ENCODE data around the gene TUBD1. TPM values are rescaled to one million over a fixed set of nuclear protein-coding genes. Genes with fewer than 3 reads are reported as not detected.

TUBD1 gene
- polyA plus RNA-seq, 1 donor (not counting 4 experiments of a cell fraction or from before 2014, with no cell fraction given) = 7.6 TPM

DNA sequence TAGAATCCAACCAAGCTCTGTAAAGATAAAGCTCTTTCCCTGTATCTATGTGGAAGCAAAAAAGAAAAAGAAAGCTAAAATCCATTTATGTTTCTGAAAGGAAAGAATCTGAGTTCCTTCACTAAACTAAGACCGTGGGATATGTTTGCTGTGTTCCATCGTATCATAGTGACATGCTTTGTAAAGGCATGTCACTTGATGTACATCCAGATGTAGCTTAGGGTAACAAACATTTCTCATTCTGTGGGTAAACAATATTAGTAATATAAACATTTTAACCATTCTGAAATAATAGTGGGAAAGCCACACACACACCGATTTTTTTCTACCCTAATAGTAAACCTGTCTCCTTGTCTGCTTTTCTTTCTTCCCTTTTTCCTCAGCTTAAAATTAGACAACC, 78.1 kb downstream of the TUBD1 start:
- no peaks in the 10 kb centered on the region for H3K79me2 ChIP-seq (ENCODE audit: control insufficient read depth, insufficient read depth, low read length)
- H3K4me3 ChIP-seq (ENCODE audit: control insufficient read depth in 2 of 3, extremely low read depth in 1 of 3, insufficient read depth in 2 of 3, low read depth in 1 of 3, low read length in 3 of 3) = no peak overlapping the region
- no peak overlapping the region for H2AFZ ChIP-seq (ENCODE audit: control insufficient read depth, low read length)
- no peaks in the 10 kb centered on the region for H3K4me1 ChIP-seq (ENCODE audit: control insufficient read depth, extremely low read depth, insufficient read depth, low read length)
- no peaks in the 10 kb centered on the region for H3K9me1 ChIP-seq (ENCODE audit: control insufficient read depth, extremely low read depth, insufficient read depth, low read length)
- peaks cover 0 to 2% of the 10 kb centered on the region in 2 experiments for H3K36me3 ChIP-seq (ENCODE audit: control insufficient read depth in 2 of 2, extremely low read depth in 1 of 2, insufficient read depth in 2 of 2, low read length in 2 of 2)
- H3K9me3 ChIP-seq (ENCODE audit: control insufficient read depth, low read depth, low read length) = no peaks in the 10 kb centered on the region
- no peak for FAIRE-seq
- no peaks in the 10 kb centered on the region for H3K27me3 ChIP-seq (ENCODE audit: control insufficient read depth, extremely low read depth, insufficient read depth, low read length)
- no peak overlapping the region for H3K27ac ChIP-seq (ENCODE audit: control insufficient read depth, insufficient read depth, low read length)
- dilution Hi-C loops (cut with MboI; ENCODE audit: extremely low pct_ligation_motif_present, low sequenced_read_pairs) = no loop called here
- no peak for TF ChIP-seq EZH2 (IDR thresholded peaks at IDR 0.05; ENCODE audit: low read length)
- TF ChIP-seq, protein P1, sequence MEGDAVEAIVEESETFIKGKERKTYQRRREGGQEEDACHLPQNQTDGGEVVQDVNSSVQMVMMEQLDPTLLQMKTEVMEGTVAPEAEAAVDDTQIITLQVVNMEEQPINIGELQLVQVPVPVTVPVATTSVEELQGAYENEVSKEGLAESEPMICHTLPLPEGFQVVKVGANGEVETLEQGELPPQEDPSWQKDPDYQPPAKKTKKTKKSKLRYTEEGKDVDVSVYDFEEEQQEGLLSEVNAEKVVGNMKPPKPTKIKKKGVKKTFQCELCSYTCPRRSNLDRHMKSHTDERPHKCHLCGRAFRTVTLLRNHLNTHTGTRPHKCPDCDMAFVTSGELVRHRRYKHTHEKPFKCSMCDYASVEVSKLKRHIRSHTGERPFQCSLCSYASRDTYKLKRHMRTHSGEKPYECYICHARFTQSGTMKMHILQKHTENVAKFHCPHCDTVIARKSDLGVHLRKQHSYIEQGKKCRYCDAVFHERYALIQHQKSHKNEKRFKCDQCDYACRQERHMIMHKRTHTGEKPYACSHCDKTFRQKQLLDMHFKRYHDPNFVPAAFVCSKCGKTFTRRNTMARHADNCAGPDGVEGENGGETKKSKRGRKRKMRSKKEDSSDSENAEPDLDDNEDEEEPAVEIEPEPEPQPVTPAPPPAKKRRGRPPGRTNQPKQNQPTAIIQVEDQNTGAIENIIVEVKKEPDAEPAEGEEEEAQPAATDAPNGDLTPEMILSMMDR (optimal IDR thresholded peaks at IDR 0.05 in 1 of 3, IDR thresholded peaks at IDR 0.05 in 1 of 3, conservative IDR thresholded peaks at IDR 0.05 in 1 of 3; ENCODE audit: extremely low read depth in 1 of 3, insufficient read depth in 2 of 3, low read length in 3 of 3) = no peak
- no peak for DNase-seq (ENCODE audit: low read depth, low spot score)
- no peaks in the 10 kb centered on the region for H4K20me1 ChIP-seq (ENCODE audit: control insufficient read depth, extremely low read depth, insufficient read depth, low read length)
- H3K4me2 ChIP-seq (ENCODE audit: control insufficient read depth, extremely low read depth, insufficient read depth, low read depth, low read length) = no peak overlapping the region
- H3K9ac ChIP-seq (ENCODE audit: control insufficient read depth, extremely low read depth, insufficient read depth, low read length) = no peak overlapping the region

DNA sequence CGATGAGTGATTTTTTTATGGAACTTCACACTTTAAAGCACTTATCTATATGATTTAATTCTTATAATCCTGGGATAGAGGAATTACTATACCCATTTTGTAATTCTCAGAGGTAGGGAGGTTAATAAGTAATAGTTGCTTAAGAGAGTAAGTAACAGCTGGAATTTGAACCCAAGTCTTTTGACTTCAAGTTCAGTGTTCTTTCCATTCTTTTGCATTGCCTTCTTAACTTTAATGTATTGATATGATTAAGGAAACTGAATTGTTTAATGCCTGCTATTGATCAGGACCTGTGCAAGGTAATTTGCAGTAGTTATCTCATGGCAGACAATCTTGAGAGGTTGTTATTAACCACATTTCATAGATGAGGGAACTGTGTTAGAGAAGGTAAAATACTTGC, 78.5 kb downstream of the TUBD1 start:
- no peaks in the 10 kb centered on the region for H3K9me1 ChIP-seq (ENCODE audit: control insufficient read depth, extremely low read depth, insufficient read depth, low read length)
- dilution Hi-C loops (cut with MboI; ENCODE audit: extremely low pct_ligation_motif_present, low sequenced_read_pairs) = no loop called here
- no peak overlapping the region for H3K4me3 ChIP-seq (ENCODE audit: control insufficient read depth in 2 of 3, extremely low read depth in 1 of 3, insufficient read depth in 2 of 3, low read depth in 1 of 3, low read length in 3 of 3)
- DNase-seq (ENCODE audit: low read depth, low spot score) (no peak), FAIRE-seq (no peak)
- no peaks in the 10 kb centered on the region for H3K9me3 ChIP-seq (ENCODE audit: control insufficient read depth, low read depth, low read length)
- no peak overlapping the region for H3K9ac ChIP-seq (ENCODE audit: control insufficient read depth, extremely low read depth, insufficient read depth, low read length)
- H2AFZ ChIP-seq (ENCODE audit: control insufficient read depth, low read length) = no peak overlapping the region
- no peak overlapping the region for H3K27ac ChIP-seq (ENCODE audit: control insufficient read depth, insufficient read depth, low read length)
- H3K36me3 ChIP-seq (ENCODE audit: control insufficient read depth in 2 of 2, extremely low read depth in 1 of 2, insufficient read depth in 2 of 2, low read length in 2 of 2) = peaks cover 0 to 2% of the 10 kb centered on the region in 2 experiments
- no peak overlapping the region for H3K4me2 ChIP-seq (ENCODE audit: control insufficient read depth, extremely low read depth, insufficient read depth, low read depth, low read length)
- no peaks in the 10 kb centered on the region for H3K27me3 ChIP-seq (ENCODE audit: control insufficient read depth, extremely low read depth, insufficient read depth, low read length)
- no peaks in the 10 kb centered on the region for H3K79me2 ChIP-seq (ENCODE audit: control insufficient read depth, insufficient read depth, low read length)
- no peaks in the 10 kb centered on the region for H3K4me1 ChIP-seq (ENCODE audit: control insufficient read depth, extremely low read depth, insufficient read depth, low read length)
- TF ChIP-seq EZH2 (IDR thresholded peaks at IDR 0.05; ENCODE audit: low read length) = no peak
- TF ChIP-seq, protein P1 (optimal IDR thresholded peaks at IDR 0.05 in 1 of 3, IDR thresholded peaks at IDR 0.05 in 1 of 3, conservative IDR thresholded peaks at IDR 0.05 in 1 of 3; ENCODE audit: extremely low read depth in 1 of 3, insufficient read depth in 2 of 3, low read length in 3 of 3) = no peak
- H4K20me1 ChIP-seq (ENCODE audit: control insufficient read depth, extremely low read depth, insufficient read depth, low read length) = no peaks in the 10 kb centered on the region

Measured in keratinocyte (primary cell).